HG02870 (cell line): Measurements from ENCODE around the gene GALNT5.
"Not testable (repeated sequence)": the region's sequence is repeated elsewhere in the genome, so short reads cannot be mapped to it uniquely, and the experiment has no call there.

Experiments
- ATAC-seq: cut with Tn5 transposase; IDR thresholded peaks from one replicate; pipeline ENCODE4 v1.9.1; 2021; ENCODE audit warnings: mild to moderate bottlenecking, moderate library complexity; ENCODE audit not compliant: unreplicated experiment

Gene GALNT5

DNA sequence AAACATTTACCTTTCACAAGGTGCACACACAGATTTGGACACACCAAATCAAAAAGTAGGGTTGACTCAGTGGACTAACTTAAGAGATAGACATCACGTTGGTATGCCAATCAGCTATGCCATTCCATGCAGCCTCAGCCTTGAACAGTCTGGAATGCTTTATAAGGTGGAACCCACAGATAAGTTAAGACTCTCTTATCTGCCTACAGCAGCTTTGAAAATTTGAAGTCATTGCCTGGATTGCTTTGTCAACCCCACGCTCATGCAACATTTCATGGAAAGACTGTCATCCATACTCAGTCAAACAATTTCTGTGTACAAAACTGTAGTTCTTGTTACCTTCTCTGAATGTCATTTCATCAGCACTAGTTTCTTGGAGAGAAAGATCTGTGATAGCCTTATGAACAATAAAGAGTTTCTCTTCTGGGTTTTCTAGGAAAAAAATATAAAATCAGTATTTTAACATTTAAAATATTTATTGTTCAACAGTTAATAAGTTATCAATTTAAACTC, 66.9 kb downstream of the GALNT5 start:
- no peak for ATAC-seq

DNA sequence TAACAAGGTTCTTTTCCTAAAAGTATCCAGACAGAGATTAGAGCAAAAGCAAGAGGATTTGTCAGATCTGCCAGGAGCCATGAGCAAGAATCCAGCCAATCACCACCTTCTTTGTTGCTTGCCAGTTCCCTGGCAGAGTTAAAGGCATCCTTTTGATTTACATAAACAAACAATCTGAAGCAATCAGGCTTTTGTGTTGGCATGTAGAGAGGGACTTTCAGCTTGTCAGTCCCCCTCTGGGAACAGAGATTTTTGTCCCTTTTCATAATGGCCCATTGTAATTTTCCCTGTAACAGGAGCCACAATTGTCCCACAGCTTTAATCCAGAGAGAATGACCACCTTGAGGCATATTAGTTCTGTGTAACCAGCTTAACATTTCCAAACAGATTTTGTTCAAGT, 68.3 kb downstream of the GALNT5 start, which contains the start of gene ERMN:
ERMN (minus strand) TSS at position 39 of the 400 bp plus-strand sequence. CDS start 182 bp downstream, outside the sequence.
- no peak for ATAC-seq

DNA sequence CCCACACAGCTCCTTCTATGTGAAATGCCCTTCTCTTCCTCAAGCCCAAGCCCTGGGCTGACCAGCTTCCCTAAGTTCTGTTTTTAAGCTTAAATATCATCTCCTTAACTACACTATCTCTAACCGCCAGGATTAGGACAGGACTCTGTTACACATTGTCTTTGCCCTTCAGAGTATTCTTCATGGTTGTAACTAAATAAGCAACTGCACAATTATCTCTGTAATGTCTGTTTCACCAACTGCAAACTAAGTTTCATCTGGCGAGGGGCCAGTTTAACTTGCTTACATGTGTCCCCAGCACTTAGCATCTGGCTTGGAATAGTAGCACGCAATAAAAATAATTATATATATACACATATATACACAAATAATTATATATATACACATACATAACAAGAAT, 69.2 kb downstream of the GALNT5 start:
- no peak for ATAC-seq

DNA sequence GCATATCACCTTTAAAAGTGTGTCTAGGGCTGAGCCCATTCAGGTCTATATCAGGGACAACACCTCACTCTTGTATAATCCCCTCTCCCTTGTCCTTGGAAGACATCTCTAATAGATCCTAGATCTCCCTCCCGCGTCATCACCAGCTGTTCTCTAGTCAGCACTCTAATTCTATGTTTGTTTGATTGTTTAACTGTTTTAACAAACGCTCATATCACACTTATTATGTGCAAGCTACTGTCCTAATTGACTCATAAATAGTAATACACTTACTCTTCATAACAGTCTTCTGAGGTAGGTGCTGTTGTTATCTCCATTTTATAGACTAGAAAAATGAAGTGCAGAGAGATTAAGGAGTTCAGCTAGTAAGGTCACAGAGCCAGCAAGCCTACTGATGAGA, 69.7 kb downstream of the GALNT5 start:
- peak; percentile 28 for ATAC-seq

DNA sequence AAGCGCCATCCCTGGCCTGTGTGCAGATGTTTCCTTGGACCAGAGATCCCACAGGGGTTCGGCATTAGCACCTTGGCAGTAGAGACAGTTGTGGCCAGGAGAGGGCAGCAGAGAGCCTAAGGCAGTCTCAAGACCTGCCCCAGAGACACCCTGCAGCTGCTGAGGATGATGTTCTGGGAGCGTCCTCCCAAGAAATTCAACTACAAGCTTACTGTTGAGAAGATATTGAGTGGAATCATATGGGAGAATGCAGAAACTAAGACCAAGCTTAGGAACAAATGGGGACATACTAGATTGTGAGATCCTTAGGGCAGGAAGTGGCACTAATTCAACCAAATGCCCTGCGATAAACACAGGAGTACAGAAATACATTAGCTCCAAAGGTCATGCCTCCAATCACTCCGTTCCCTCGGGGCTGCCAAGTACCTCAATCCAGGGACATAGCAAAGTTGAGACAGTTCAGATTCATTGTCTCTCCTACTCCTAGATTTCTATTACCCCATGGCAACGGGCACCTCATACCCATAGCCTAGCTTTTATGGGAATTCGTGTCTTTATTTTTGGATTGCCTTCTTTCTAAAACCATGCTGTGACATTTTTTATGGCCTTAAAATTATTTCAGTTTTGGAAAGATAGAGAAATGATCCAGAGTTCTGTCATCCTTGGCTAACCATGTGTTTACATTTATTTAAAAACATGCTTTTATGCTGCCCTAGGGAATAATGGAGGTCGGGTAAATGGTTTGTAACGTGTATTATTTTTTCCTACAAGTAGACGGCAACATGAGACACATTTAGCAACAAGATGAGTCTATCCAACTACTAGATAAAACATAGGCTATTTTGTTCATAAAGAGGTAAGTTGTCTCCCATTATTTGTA, 70.4 kb downstream of the GALNT5 start:
- ATAC-seq, result peak; percentile 98

DNA sequence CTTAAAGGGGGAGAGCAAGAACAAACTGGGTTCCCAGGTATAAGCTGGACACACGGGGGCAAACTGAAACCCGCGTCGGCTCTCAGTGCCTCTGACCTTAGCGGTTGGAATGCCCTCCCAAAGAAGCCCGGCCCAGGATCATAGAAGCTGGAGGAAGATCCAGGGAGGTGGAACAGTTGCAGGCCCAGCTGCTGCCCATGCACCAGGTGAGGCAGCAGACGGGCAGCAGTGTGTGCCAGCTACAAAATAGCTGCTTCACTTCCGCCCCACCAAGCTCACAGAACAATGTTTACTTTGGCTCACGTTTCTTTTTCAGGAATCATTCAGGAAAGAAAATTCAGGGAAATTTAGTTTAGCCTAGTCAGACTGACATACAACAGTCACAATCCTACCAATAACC, 72.0 kb downstream of the GALNT5 start:
- no peak for ATAC-seq

DNA sequence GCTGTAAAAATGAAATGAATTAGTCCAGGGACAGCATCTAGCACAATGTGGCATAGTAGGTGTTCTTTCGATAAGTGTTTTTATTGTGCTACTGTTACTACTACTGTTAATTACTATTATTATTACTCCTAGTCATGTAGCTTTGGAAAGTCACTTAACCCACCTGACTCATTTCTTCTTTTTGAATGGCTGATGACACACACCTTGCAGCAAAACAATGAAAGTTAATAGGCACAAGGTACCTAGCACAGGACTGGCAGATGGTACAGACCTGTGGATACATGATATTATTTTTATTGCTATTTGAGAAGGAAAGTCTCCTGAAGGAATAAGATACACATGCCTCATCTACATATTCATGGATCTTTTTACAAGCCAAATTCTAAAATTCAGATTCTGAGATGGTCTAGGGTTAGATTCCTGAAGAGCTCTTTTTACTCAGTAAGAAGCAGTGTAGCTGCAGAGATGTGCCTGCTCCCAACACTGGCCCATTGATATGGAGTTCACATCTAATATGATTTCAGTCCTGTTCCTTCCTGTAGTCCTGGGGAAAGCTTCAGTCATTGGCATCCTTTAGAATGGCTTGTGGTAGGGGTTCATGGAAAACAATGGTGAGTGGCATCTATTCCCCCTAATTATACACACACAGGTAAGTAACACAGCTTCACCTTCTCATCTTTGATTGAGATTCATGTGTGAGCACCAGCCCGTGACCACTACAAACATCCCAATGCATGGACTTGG, 76.0 kb downstream of the GALNT5 start:
- ATAC-seq, result no peak

DNA sequence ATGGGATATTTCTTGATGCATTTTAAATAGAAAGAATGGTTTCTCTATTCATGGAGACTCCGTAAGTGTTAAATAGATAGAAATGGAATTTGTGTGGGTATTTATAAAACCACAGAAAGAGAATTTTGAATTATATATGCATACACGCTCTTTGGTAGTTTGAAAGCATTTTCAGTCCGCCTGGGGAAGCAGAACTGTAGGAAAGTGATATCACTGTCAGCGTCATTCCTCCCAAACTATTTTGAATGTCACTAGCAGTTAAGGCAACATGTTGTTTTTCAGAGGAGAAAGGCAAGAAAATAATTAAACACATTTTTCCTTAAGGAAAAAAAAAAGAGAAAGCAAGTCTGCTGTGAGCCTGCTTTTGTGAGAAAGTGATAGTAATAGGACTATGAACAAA, 76.8 kb downstream of the GALNT5 start:
- no peak for ATAC-seq

DNA sequence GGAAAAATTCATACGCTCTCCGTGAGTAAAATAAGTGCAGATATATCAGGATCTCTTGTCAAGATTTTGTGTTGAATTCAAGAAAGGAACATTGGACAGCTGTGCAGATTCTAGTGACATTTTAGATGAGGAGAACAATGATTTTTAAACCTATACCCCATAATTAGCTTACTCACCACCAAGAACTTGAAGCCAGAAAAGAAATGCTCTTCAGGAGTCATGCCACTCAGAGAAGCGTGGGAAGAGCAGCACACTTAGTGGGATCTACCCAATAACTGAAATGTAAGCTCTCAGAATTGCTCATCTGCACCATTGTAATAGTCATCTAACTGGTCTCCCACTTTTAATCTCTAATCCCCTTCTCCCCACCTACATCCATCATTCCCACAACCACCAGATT, 77.3 kb downstream of the GALNT5 start:
- ATAC-seq, result no peak

DNA sequence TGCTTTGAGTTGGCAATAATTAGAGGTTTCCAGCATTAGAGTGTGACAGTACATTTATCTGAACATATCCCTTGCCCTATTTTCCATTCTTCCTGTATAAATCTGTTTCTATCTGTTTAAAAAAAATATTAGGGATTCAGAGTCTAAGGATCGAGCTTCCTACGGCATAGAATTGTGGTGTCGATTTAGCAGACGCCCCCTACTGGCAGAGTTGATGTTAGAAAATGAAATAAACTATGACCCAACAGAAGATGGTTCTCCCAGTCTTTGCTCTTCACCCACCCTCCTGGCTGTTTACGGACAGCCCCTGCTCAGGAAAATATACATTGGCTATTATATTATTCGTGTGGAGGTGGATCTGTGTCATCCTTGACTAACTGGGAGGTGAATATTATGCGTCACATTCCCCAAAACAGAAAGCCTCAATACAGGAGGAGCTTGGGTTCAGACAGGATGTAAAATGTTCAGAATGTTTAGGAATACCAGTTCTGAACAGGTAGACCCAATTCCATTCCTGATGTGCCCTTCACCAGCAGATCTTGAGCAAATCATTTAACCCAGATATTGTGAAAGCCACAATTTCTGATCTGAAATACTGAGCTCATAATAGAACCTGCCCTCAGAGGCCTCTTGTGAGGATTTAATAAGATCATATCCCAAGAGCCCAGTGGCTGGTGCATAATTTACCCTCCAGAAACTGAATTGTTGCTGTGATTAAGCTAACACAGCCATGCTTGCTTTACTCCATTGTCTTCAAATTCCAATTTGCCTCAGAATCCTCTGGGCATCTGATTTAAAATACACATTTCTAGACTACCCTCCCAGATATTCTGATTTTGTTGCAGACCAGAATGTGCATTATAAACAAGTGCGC, 78.9 kb downstream of the GALNT5 start:
- ATAC-seq, result peak; percentile 45

DNA sequence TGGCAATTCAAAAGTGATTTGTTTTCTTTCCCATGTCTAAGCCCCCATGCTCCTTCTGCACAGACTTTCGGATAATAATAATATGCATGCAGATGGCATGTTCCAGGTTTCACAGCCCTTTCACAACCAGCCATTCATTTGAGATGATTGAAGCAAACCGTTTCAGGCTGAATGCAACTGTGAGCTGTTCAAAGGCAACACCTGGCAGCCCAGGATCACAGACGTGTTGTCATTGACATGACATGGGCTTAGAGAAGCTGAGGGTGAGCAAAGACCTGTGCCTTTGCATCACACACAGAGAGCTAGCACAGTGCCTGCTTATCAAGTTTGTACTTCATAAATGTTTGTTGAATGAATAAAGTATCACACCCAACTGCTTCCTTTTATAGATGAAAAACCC, 80.5 kb downstream of the GALNT5 start:
- ATAC-seq, result no peak

DNA sequence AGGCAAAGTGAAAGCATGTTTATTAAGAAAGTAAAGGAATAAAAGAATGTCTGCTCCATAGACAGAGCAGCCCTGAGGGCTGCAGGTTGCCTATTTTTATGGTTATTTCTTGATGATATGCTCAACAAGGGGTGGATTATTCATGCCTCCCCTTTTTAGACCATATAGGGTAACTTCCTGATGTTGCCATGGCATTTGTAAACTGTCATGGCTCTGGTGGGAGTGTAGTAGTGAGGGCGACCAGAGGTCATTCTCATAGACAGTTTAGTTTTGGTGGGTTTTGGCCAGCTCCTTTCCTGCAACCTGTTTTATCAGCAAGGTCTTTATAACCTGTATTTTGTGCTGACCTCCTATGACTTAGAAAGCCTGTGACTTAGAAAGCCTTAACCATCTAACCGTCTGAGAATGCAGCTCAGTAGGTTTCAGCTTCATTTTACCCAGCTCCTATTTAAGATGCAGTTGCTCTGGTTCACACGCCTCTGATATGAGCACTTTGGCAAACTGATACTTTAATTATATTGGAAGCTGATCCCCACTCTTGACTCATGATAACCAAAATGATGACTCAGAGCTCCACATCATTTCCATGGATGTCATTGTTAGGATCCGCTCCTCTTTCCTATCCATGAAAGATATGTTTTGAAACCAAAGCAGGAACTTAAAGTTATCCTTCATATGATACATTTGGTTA, 82.6 kb downstream of the GALNT5 start:
- ATAC-seq, result no peak

DNA sequence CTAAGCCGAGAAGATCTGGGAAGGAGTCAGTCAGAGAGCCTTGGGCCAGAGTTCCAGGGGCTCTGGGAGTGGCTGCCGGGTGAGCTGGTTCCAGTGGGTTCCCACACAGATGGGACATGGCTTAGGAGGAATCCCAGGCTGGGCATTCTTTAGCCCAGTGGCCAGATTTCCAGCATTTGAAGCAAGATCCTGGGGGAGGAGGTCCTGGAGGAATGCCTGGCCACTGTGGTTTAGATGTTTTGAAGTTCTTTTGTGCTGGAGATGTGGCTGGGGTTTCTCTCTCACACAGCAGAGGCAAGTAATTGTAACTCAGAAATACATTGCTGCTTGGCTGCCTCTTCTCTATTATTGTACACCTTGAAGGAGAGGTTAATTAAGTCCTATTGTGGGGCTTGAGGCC, 83.9 kb downstream of the GALNT5 start:
- not testable (repeated sequence) for ATAC-seq

DNA sequence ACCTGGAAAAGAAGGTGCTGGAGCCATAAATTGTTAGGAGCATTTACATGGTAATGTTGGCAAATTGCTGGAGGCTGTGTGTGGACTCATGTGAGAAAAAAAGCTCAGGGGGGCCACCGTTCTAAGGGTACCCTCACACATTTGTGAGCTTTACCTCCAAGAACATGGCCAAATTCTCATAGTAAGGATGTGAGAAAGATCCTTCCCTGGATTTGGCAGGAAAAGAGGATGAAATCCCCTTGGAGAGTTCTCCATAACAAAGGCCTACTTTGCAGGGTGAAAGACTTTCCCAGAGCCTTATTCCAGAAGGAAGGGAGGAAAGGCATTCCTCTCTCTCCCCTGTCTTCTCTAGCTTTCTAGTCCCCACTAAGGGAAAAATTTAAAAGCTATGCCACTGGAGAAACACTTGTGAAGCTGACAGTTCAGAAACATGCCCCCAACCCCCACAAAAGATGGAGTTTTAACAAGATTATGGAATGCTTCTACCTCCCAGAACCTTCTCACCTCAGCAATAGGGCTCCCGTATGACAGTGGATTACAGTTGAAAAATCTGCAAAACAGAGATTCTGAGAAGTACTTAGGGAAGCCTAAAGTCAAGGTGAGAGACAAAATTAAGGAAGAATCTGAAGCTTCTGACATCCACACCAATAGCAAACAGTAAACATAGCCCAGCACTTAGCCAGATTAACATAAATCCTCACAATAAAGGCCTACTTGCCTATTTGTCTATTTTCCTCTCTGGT, 88.3 kb downstream of the GALNT5 start:
- no peak for ATAC-seq

DNA sequence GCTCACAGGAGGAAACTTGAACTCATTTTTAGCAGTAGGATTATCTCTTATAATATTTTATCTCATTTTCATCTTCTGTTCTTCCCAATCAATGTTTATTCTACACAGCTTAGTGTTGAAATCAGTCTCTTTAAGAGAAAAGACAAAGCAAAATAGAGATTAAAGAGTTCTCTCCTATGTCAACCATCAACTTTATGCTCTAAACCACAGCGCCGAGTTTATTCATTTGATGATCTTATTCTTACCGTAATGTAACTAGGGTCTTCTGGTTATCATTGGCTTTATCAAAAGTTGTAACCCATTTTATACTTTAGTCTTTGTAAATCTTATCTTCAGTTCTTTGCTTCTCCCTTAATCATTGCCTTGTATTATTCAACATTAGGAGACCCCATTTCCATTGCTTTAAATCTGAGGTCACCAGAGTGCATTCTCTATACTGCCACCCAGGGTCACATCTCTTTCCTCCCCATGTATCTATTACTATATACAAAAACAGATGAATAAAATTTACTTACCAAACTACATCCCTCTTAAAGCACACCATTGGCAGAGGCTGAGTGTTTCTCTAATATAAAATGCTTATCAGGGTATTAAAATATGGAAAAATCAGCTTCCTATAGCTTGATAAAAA, 90.9 kb downstream of the GALNT5 start:
- ATAC-seq, result no peak

DNA sequence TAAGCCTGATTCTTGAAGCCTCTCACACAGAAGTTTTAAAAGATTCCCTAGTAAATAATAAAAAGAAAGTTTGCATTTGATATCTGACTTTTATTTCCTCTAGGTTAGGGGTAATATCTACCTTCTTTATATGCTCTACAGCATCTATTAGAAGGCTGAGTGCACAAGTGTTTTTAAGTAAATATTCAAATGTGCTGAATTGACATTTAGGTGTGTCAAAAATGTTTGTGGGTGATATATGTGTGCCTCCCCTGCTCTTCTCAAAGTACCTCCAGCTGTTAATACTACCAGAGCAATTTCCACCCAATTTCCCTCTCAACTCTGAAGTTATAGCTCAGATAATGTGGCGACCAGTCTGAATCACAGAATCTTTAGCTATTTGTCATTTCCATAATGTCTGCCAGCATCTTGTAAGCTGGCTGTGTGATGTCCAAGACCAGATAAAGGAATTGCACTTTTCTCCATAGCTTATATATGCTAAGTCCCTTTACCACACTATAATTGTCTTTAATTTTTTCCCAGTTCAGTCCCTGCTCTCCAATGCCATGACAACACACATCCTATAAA, 92.5 kb downstream of the GALNT5 start:
- no peak for ATAC-seq

DNA sequence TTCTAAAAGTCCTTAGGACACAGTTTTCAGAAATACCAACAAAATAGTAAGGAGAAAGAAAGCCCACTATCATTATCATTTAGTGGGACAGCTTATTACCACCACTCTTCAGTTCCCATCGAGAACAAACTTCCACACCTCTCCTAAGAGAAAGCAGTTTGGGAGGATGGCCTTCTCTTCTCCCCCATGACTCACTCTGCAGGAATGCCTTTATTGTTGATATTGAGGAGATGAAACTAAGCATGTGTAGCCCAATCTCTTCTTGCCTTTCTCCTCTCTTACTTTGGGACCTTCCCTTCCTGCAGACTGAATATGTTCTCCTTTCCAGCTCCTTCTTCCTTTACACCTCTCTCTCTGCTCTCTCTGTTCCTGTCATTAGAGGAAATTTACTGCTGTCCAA, 98.1 kb downstream of the GALNT5 start:
- ATAC-seq, result no peak

DNA sequence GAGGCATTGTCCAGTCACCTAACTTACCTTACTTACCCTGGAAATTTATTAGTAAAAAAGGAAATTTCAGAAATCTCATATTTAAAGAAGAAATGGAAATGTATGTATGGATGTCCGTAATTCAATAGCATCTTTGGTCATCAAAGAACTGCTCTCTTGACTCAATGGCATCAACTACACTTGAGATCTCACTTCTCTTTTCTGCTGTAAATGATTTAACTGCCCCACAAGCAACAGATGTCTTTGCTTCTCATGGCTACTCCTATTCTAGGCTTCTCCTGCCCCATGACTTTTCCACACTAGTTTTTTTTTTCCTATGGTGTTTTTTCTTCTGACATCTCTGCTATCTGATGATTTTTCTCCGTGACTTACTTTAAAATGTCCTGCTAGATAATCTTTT, 102.1 kb downstream of the GALNT5 start:
- ATAC-seq, result no peak

DNA sequence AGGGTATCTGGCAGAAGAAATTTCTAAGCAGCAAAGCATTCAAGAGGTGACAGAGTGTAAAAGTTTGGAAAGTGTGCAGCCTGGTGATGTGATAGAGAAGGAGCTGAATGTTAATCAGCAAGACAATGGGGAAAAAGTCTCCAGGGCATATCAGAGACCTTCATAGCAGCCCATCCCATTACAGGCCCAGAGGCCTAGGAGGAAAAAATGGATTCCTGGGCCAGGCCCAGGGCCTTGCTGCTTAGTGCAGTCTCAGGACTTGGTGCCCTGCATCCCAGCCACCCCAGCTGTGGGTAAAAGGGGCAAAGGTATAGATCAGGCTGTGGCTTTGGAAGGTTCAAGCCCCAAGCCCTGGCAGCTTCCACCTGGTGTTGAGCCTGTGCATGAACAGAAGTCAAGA, 104.0 kb downstream of the GALNT5 start:
- ATAC-seq, result no peak
